Skeletal muscle satellite cell (primary cell): Measurements from ENCODE around the gene PCDHGA8. TPM values are rescaled to one million over a fixed set of nuclear protein-coding genes. Genes with fewer than 3 reads are reported as not detected.
A peak's percentile ranks its signal among the peaks of the same experiment; 100 is the strongest.
"Not testable (repeated sequence)": the region's sequence is repeated elsewhere in the genome, so short reads cannot be mapped to it uniquely, and the experiment has no call there.

Experiments
- H3K27me3 ChIP-seq: 2 replicates; pipeline ENCODE4 v1.7.0; 2013; ENCODE audit warnings: low read length; ENCODE audit not compliant: control insufficient read depth, insufficient read depth
- H3K36me3 ChIP-seq: 2 replicates; pipeline ENCODE4 v1.7.0; 2013; ENCODE audit warnings: mild to moderate bottlenecking, control low read depth, low read length; ENCODE audit not compliant: insufficient read depth
- H3K4me1 ChIP-seq: 2 replicates; pipeline ENCODE4 v1.7.0; 2013; ENCODE audit warnings: low read length; ENCODE audit not compliant: control insufficient read depth, insufficient read depth
- H3K4me2 ChIP-seq: 2 replicates; pipeline ENCODE4 v1.7.0; 2013; ENCODE audit warnings: mild to moderate bottlenecking, low read length
- H3K4me3 ChIP-seq: 2 replicates; pipeline ENCODE4 v1.7.0; 2013; ENCODE audit warnings: low read length
- H3K9ac ChIP-seq: 2 replicates; pipeline ENCODE4 v1.7.0; 2013; ENCODE audit warnings: mild to moderate bottlenecking, low read depth, low read length, moderate library complexity
- H3K9me3 ChIP-seq: replicated peaks from 2 replicates; pipeline ENCODE4 v1.7.0; 2013; ENCODE audit warnings: mild to moderate bottlenecking, control low read depth, low read length
- total RNA-seq: library from RNA; depleted of rRNA; stranded (reverse); fragments of >200 nt; gene quantifications from 2 replicates; pipeline ENCODE4 v1.2.3, GENCODE V29; 2012; rRNA removed

The PCDHGA8 gene
- total RNA-seq = 1.8 and 2.0 TPM in 2 replicates

DNA sequence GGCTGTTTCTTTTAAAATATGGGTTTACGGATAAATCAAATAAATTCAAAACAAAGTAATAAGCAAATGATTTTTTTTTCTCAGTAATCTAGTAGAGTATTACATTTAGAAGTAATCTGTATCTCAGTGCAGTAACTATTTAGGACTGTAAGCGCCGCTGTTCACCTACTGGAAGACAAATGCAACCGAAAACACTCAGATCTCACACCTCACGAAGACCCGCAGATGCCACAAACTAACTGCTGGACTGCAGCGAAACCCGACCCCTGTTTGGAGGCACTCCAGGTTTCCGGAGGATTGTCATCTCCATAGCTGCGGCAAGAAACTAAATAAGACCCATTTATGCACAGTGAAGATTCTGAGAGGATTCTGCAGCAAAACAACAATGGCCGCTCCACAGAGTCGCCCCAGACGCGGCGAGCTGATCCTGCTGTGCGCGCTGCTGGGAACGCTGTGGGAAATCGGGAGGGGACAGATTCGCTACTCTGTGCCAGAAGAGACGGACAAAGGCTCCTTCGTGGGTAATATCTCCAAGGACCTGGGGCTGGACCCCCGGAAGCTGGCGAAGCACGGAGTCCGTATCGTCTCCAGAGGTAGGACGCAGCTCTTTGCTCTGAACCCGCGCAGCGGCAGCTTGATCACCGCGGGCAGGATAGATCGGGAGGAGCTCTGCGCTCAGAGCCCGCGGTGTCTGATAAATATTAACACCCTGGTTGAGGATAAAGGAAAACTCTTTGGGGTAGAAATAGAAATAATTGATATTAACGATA, at the start of gene PCDHGA8:
Gene PCDHGA8 (plus strand): TSS at position 205 of the 770 bp plus-strand sequence. CDS start 181 bp downstream, at position 386.
- Histone ChIP-seq H3K9me3 (peaks cover 39% of the 10 kb centered on the region), H3K4me1 (no peaks in the 10 kb centered on the region), H3K4me2 (no peak within 1 kb of the TSS), H3K4me3 (peak within 1 kb of the TSS; percentile 22), H3K36me3 (peaks cover 5% of the 10 kb centered on the region), H3K27me3 (no peaks in the 10 kb centered on the region), H3K9ac (no peak within 1 kb of the TSS)

DNA sequence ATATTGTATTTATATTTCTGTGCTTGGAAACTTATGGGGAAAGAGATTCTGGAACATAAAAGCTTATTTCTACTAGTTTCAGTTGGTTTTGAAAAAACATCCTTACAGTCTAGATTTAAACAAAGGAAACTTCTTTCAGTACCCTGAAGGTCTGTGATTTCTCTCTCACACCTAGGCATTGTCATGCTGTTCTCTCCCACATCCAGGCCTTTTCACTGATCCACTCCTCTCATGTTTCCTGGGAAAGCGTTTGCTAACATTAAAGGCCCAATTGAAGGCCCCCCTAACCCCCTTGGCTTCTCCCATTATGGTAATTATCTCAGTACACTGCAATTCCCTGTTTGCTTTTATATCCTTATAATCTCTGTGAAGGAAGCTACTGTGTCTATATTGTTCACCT, 49.7 kb upstream of the PCDHGA8 start:
- H3K27me3 ChIP-seq = no peaks in the 10 kb centered on the region
- no peak overlapping the region for H3K4me2 ChIP-seq
- H3K36me3 ChIP-seq = no peaks in the 10 kb centered on the region
- no peak overlapping the region for H3K9ac ChIP-seq
- peaks cover 25% of the 10 kb centered on the region for H3K9me3 ChIP-seq
- H3K4me3 ChIP-seq = no peak overlapping the region
- no peaks in the 10 kb centered on the region for H3K4me1 ChIP-seq

DNA sequence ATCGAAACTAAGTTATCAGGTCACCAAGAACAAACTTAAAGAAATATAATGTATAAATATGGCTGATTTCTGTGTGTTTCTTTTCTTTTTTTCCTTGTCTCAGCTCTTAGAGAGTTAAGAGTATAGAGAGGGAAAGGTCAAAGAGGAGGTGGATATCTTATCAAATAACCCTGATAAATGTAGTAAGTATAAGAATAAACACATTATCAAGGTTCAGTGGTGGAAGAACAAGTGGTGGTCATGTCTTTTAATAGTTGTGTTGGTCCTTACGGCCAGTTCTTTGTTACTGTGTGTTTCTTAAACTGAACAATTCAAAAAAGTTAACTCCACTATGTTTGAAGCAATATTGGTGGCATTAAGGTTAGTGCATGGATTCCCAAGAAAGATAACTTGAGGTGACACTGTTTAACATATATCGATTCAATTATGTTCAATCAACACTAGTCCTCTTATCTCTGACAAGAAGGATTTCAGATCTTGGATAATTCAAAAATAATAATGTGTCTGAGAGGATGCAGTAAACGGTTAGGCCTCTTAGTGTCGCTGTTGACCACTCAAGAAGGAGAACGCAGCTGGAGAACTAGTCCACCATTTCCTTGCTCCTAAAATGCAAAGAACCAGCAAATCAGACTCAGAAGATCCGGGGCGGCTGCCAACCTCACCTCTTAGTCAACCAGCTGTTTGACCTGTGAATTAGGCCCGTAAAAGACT, 49.0 kb upstream of the PCDHGA8 start, which contains the start of gene PCDHGA3:
Gene PCDHGA3 (plus strand): TSS at position 588 of the 711 bp plus-strand sequence. CDS start 205 bp downstream, outside the sequence.
- Histone ChIP-seq H3K9me3 (peaks cover 25% of the 10 kb centered on the region), H3K4me1 (no peaks in the 10 kb centered on the region), H3K36me3 (no peaks in the 10 kb centered on the region), H3K27me3 (no peaks in the 10 kb centered on the region), H3K9ac (peak within 1 kb of the TSS; percentile 44), H3K4me2 (peak within 1 kb of the TSS; percentile 63), H3K4me3 (peak within 1 kb of the TSS; percentile 65)

DNA sequence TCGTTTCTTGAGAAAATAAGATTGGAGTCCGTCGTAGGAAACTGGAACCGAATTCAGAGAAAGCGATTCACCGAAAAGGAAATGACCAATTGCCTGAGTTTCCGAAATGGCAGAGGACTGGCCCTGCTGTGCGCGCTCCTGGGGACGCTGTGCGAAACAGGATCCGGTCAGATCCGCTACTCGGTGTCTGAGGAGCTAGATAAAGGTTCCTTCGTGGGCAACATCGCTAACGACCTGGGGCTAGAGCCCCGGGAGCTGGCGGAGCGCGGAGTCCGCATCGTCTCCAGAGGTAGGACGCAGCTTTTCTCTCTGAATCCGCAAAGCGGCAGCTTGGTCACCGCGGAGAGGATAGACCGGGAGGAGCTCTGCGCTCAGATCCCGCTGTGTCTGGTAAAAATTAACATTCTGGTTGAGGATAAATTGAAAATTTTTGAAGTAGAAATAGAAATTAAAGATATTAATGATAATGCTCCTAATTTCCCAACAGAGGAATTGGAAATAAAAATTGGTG, 48.4 kb upstream of the PCDHGA8 start:
- H3K9ac ChIP-seq = peak overlapping the region; percentile 44
- H3K4me1 ChIP-seq = no peaks in the 10 kb centered on the region
- no peaks in the 10 kb centered on the region for H3K36me3 ChIP-seq
- H3K27me3 ChIP-seq = no peaks in the 10 kb centered on the region
- H3K9me3 ChIP-seq = peaks cover 25% of the 10 kb centered on the region
- H3K4me2 ChIP-seq = peak overlapping the region; percentile 63
- peak overlapping the region; percentile 65 for H3K4me3 ChIP-seq

DNA sequence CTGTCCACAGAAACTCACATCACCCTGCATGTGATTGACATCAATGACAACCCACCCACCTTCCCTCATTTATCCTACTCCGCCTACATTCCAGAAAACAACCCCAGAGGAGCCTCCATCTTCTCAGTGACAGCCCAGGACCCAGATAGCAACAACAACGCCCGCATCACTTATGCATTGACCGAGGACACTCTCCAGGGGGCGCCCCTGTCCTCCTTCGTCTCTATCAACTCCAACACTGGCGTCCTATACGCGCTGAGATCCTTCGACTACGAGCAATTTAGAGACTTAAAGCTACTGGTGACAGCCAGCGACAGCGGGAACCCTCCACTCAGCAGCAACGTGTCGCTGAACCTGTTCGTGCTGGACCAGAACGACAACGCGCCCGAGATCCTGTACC, 47.1 kb upstream of the PCDHGA8 start:
- Histone ChIP-seq H3K9ac (no peak overlapping the region), H3K4me3 (no peak overlapping the region), H3K4me1 (no peaks in the 10 kb centered on the region), H3K36me3 (no peaks in the 10 kb centered on the region), H3K4me2 (no peak overlapping the region), H3K9me3 (peaks cover 22% of the 10 kb centered on the region), H3K27me3 (no peaks in the 10 kb centered on the region)

DNA sequence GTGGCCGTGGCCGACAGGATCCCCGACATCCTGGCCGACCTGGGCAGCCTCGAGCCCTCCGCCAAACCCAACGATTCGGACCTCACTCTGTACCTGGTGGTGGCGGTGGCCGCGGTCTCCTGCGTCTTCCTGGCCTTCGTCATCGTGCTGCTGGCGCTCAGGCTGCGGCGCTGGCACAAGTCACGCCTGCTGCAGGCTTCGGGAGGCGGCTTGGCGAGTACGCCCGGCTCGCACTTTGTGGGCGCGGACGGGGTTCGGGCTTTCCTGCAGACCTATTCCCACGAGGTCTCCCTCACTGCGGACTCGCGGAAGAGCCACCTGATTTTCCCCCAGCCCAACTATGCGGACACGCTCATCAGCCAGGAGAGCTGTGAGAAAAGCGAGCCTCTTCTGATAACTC, 46.4 kb upstream of the PCDHGA8 start:
- H3K36me3 ChIP-seq, H3K27me3 ChIP-seq, H3K4me2 ChIP-seq, H3K4me3 ChIP-seq, H3K9ac ChIP-seq, H3K4me1 ChIP-seq: not testable (repeated sequence)
- peaks cover 27% of the 10 kb centered on the region for H3K9me3 ChIP-seq

DNA sequence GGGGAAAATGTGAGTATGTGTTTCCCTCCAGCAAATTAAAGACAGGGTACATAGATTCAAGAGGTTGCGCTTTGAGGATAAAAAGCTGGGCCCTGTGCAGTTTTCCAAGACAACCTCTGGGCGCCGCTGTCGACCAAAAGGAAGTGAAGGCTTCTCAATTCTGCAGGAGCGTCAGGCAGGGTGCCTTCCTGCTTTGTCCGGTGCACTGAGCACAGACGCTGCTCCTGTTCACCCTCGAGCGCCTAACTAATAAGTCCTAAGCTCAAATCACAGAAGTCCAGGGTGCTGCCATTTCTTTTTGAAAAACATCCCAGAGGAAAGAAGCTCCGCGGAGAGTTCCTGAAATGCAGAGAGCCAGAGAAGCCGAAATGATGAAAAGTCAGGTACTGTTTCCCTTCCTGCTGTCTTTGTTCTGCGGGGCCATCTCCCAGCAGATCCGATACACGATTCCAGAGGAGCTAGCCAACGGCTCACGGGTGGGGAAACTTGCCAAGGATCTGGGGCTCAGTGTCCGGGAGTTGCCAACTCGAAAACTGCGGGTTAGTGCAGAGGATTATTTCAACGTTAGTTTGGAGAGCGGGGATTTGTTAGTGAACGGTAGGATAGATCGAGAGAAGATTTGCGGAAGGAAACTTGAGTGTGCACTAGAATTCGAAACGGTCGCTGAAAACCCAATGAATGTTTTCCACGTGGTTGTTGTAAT, 42.4 kb upstream of the PCDHGA8 start, which contains the start of gene PCDHGB1:
Gene PCDHGB1 (plus strand): TSS at position 183 of the 703 bp plus-strand sequence. CDS start 162 bp downstream, at position 345.
- H3K27me3 ChIP-seq = no peaks in the 10 kb centered on the region
- peak within 1 kb of the TSS; percentile 66 for H3K4me3 ChIP-seq
- H3K9me3 ChIP-seq = peaks cover 13% of the 10 kb centered on the region
- peak within 1 kb of the TSS; percentile 84 for H3K4me2 ChIP-seq
- H3K36me3 ChIP-seq = no peaks in the 10 kb centered on the region
- no peaks in the 10 kb centered on the region for H3K4me1 ChIP-seq
- peak within 1 kb of the TSS; percentile 5 for H3K9ac ChIP-seq

DNA sequence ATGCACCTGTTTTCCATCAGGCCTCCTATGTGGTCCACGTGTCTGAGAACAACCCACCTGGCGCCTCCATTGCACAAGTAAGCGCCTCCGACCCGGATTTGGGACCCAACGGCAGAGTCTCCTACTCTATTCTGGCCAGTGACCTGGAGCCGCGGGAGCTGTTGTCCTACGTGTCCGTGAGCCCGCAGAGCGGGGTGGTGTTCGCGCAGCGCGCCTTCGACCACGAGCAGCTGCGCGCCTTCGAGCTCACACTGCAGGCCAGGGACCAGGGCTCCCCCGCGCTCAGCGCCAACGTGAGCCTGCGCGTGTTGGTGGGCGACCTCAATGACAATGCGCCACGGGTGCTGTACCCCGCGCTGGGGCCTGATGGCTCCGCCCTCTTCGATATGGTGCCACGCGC, 40.8 kb upstream of the PCDHGA8 start:
- Histone ChIP-seq H3K27me3 (no peaks in the 10 kb centered on the region), H3K4me2 (no peak overlapping the region), H3K36me3 (no peaks in the 10 kb centered on the region), H3K4me1 (no peaks in the 10 kb centered on the region), H3K9me3 (peaks cover 9% of the 10 kb centered on the region), H3K9ac (no peak overlapping the region), H3K4me3 (no peak overlapping the region)

DNA sequence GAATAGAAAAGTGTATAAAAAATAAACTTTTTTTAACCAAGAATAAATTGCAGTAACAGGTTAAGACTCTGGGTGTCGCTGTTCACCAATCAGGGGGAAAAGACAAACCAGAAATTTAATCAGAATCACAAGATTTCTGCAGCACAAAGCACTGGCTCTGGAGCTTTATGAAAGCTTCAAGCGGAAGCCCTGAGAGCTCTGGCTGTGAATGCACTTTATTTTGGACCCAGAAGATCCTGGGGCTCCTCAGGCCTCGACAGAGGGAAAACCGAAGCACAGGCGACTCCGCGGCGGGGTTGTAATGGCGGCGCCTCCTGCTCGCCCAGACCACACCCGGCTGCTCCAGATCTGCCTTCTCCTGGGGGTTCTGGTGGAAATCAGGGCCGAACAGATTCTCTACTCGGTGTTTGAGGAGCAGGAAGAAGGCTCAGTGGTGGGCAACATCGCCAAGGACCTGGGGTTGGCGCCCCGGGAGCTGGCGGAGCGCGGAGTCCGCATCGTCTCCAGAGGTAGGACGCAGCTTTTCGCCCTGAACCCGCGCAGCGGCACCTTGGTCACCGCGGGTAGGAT, 37.4 kb upstream of the PCDHGA8 start, which contains the start of gene PCDHGA4:
Gene PCDHGA4 (plus strand): TSS at position 122 of the 570 bp plus-strand sequence. CDS start 87 bp downstream, at position 209.
- H3K4me2 ChIP-seq = peak within 1 kb of the TSS; percentile 59
- H3K27me3 ChIP-seq = no peaks in the 10 kb centered on the region
- H3K36me3 ChIP-seq = no peaks in the 10 kb centered on the region
- peaks cover 10% of the 10 kb centered on the region for H3K9me3 ChIP-seq
- H3K4me3 ChIP-seq = peak within 1 kb of the TSS; percentile 62
- H3K9ac ChIP-seq = peak within 1 kb of the TSS; percentile 56
- no peaks in the 10 kb centered on the region for H3K4me1 ChIP-seq

DNA sequence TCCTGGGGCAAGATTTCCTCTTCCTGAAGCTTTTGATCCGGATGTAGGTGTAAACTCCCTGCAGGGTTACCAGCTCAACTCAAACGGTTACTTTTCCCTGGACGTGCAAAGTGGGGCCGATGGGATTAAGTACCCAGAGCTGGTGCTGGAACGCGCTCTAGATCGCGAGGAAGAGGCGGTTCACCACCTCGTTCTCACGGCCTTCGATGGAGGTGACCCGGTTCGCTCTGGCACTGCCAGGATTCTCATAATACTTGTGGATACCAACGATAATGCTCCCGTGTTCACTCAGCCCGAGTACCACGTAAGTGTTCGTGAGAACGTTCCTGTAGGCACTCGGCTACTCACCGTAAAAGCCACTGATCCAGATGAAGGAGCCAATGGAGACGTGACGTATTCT, 36.8 kb upstream of the PCDHGA8 start:
- Histone ChIP-seq H3K9me3 (peaks cover 16% of the 10 kb centered on the region), H3K4me2 (peak overlapping the region; percentile 59), H3K4me1 (no peaks in the 10 kb centered on the region), H3K36me3 (no peaks in the 10 kb centered on the region), H3K4me3 (peak overlapping the region; percentile 62), H3K9ac (no peak overlapping the region), H3K27me3 (no peaks in the 10 kb centered on the region)
